ENCODE data around the gene B3GALT2. TPM values are rescaled to one million over a fixed set of nuclear protein-coding genes. Genes with fewer than 3 reads are reported as not detected.

Gene B3GALT2
- total and polyA plus RNA-seq, 10 of the 15 experiments (the other 5 are each of a cell fraction or from before 2014, with no cell fraction given), result 0.10 to 0.25 (median 0.14) TPM; not detected in 7

DNA sequence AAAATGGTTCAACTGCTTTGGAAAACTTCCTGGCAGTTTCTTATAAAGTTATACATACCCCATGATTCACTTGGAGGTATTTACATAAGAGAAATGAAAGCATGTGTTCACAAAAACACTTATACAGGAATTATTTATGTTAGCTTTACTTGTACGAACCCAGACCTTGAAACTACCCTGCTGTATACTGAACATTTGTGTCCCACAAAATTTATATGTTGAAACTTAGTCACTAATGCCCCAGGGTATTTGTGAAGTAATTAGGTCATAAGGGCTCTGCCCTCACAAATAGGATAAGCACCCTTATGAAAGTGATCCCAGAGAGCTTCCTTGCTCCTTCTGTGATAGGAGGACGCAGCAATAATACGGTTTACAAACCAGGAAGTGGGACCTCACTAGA is 42.7 kb upstream of the B3GALT2 start:
- no TSS peak for BruUV-seq (replicated peaks)
- ATAC-seq, result no peak
- SMC1A ChIA-PET (ENCODE audit: uncharacterized antibody, unreplicated experiment), result no interaction called here

More for the DNA sequence above, 42.7 kb upstream of the B3GALT2 start:
- Histone ChIP-seq H4K20me1 (ENCODE audit: control insufficient read depth, insufficient read depth) (no peaks in the 10 kb centered on the region), H3K9me3 (replicated peaks; ENCODE audit: control insufficient read depth, insufficient read depth, low read length) (no peaks in the 10 kb centered on the region), H3K4me1 (ENCODE audit: control insufficient read depth, insufficient read depth, low read length) (no peaks in the 10 kb centered on the region), H3K27me3 (replicated peaks in 1 of 2; ENCODE audit: control insufficient read depth in 2 of 2, insufficient read depth in 2 of 2, low read length in 1 of 2) (no peaks in the 10 kb centered on the region), H3K4me2 (ENCODE audit: control insufficient read depth, insufficient read depth) (no peak overlapping the region), H3K36me3 (ENCODE audit: control insufficient read depth in 2 of 2, insufficient read depth in 2 of 2, low read length in 1 of 2) (peaks cover 0 to 4% of the 10 kb centered on the region in 2 experiments; a peak in 1 of 4 replicates), H3K79me2 (ENCODE audit: control insufficient read depth, insufficient read depth, low read length) (no peaks in the 10 kb centered on the region), H3K4me3 (no peak overlapping the region), H2AFZ (ENCODE audit: control insufficient read depth, low read depth, low read length) (no peak overlapping the region), H3K27ac (ENCODE audit: control insufficient read depth, insufficient read depth) (no peak overlapping the region), H3K9ac (ENCODE audit: control insufficient read depth, insufficient read depth, low read length) (no peak overlapping the region)
- intact Hi-C loops (cut with micrococcal nuclease; ENCODE audit: unreplicated experiment) (no loop called here), in situ Hi-C loops (cut with MboI) (no loop called here)
- no peak for TF ChIP-seq TBL1XR1 (IDR thresholded peaks at IDR 0.05; ENCODE audit: low read depth, low read length)
- TF ChIP-seq, protein P1, sequence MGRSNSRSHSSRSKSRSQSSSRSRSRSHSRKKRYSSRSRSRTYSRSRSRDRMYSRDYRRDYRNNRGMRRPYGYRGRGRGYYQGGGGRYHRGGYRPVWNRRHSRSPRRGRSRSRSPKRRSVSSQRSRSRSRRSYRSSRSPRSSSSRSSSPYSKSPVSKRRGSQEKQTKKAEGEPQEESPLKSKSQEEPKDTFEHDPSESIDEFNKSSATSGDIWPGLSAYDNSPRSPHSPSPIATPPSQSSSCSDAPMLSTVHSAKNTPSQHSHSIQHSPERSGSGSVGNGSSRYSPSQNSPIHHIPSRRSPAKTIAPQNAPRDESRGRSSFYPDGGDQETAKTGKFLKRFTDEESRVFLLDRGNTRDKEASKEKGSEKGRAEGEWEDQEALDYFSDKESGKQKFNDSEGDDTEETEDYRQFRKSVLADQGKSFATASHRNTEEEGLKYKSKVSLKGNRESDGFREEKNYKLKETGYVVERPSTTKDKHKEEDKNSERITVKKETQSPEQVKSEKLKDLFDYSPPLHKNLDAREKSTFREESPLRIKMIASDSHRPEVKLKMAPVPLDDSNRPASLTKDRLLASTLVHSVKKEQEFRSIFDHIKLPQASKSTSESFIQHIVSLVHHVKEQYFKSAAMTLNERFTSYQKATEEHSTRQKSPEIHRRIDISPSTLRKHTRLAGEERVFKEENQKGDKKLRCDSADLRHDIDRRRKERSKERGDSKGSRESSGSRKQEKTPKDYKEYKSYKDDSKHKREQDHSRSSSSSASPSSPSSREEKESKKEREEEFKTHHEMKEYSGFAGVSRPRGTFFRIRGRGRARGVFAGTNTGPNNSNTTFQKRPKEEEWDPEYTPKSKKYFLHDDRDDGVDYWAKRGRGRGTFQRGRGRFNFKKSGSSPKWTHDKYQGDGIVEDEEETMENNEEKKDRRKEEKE (IDR thresholded peaks at IDR 0.05), result no peak
- no peak for TF ChIP-seq YBX1 (IDR thresholded peaks at IDR 0.05)
- TF ChIP-seq BHLHE40 (IDR thresholded peaks at IDR 0.05; ENCODE audit: borderline replicate concordance in 1 of 2, low read depth in 2 of 2, low read length in 1 of 2), result no peak
- CTCF ChIA-PET, result no interaction called here
- 97% methylated on average over 3 of the region's 3 CpGs for WGBS (ENCODE audit: insufficient coverage, insufficient replicate concordance, low lambda C conversion rate, missing lambda C conversion rate)
- RAD21 ChIA-PET (ENCODE audit: unreplicated experiment), result no interaction called here
- FAIRE-seq (no peak), DNase-seq (ENCODE audit: low read depth, low spot score) (no peak)
- POLR2A ChIA-PET, result no interaction called here

Data from GM12878 (cell line).